Sciatic nerve (tissue), 2 donors: ENCODE results near the gene WNT4. TPM values are rescaled to one million over a fixed set of nuclear protein-coding genes. Genes with fewer than 3 reads are reported as not detected.

ENCODE experiments used
- ATAC-seq: fragments of 200-7000 bp; cut with Tn5 transposase; one replicate; pipeline ENCODE4 v1.9.1; 2020; ENCODE audit warnings: mild to moderate bottlenecking, moderate library complexity
- DNase-seq: peaks from one replicate; pipeline ENCODE4 v3.0.0-alpha.2; 2020; ENCODE audit warnings: low spot score
- intact Hi-C: fragments of 100-400 bp; cut with DNase I; formaldehyde crosslinking; loops from one replicate; pipeline ENCODE4 v1.14.2; 2022
- total RNA-seq: library from RNA; stranded (reverse); fragmentation: NEBNext Ultra II Directional; extraction: Animal tissue kit (Norgen Biotek cat#: 25700); gene quantifications from one replicate; pipeline ENCODE4 v1.2.1, GENCODE V29; 2021
- donor health status: DM: no; HTN: no; CAD: no.
- donor health status: DM: no; HTN: no; CAD: no.

WNT4 gene
- total RNA-seq, 1 donor from 2014 or later, result 0.22 TPM

- ATAC-seq (no peak), DNase-seq (no peak)
- intact Hi-C loops, result no loop called here
Measured at GRCh38 chr1:22133247-22133930, 9.5 kb downstream of the WNT4 start.

DNA sequence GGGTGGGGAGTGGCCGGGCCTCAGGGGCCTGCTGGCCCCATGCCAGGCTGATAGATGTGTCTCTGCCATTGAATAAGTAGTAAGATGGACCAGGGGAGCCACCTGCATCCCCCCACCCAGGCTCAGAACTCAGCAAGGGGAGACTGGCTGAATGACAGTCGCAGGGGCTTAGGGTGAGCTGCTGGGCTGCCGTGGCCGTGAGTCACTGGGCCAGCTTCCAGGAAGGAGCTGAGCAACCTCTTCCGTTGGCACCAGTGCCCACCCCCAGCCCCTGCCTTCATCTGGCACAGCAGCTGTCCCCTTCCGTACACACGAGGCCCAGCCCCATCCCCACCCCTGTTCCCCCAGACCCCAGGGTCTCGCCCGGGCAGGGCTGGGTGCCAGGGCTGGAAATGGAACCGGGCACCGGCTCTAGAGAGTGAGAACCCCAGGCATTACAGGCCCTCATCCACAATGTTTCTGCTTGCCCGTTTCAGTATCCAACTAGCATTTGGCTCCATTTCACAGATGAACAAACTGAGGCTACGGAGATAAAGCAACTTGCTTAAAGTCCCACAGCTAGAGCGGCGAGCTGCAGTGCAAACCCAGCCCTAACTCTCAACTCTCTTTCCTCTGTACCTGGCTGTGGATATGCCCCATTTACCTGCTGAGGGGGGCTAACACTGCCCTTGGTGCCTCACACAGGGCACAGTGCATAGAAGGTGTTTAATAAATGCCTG is 10.2 kb downstream of the WNT4 start:
- intact Hi-C loops, result no loop called here
- ATAC-seq (no peak), DNase-seq (no peak)

- DNase-seq, result no peak
- intact Hi-C loops, result no loop called here
- ATAC-seq, result no peak
Measured at GRCh38 chr1:22131875-22132486, 10.9 kb downstream of the WNT4 start.

DNA sequence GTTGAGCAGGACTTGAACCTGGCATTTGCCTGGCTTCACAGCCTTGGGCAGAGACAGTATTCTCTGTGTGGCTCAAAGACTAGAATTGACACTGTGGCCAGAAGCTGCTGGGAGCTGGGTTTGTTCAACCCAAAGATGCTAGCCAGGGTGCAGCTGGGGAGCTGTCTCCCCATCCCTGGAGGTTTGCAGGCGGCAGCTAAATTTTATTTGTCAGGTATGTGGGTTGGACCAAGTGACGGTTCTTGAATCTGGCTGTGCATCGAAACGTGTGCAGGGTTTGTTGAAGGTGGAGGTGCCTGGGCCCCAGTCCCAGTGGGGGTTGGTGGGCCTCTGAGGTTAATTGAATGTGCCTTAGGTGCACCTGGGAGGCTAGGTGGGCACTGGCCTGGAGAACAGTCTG is 11.8 kb downstream of the WNT4 start:
- no peak for ATAC-seq
- intact Hi-C loops, result no loop called here

GRCh38 chr1:22129501-22130117 is 13.3 kb downstream of the WNT4 start:
- DNase-seq, result no peak
- intact Hi-C loops, result no loop called here
- no peak for ATAC-seq

More for the DNA sequence above, 11.8 kb downstream of the WNT4 start:
- no peak for DNase-seq

- no peak for DNase-seq
- ATAC-seq, result no peak
- intact Hi-C loops, result no loop called here
Measured at GRCh38 chr1:22128392-22128791, 14.5 kb downstream of the WNT4 start.

- intact Hi-C loops, result no loop called here
- no peak for ATAC-seq
- no peak for DNase-seq
Measured at GRCh38 chr1:22127731-22128130, 15.2 kb downstream of the WNT4 start.

DNA sequence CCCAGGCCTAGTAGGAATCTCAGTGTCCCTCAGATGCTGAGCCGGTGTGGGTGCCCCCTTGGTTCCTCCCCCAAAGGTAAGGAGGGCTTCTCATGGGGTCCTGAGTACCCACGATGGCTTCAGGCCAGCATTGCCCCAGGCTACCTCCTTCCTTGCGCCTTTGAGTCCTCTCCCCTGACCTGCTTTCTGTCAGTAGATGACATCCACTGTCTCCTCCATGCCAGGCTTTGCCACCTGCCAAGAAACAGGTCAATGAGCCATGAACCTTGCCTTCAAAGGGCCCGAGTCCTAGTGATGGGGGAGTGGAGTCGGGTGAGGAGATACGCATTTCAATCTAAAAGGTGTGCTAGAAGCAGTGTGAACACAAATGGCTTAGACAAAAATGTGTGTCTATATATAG is 15.6 kb downstream of the WNT4 start:
- no peak for ATAC-seq
- intact Hi-C loops, result no loop called here
- DNase-seq, result no peak

DNA sequence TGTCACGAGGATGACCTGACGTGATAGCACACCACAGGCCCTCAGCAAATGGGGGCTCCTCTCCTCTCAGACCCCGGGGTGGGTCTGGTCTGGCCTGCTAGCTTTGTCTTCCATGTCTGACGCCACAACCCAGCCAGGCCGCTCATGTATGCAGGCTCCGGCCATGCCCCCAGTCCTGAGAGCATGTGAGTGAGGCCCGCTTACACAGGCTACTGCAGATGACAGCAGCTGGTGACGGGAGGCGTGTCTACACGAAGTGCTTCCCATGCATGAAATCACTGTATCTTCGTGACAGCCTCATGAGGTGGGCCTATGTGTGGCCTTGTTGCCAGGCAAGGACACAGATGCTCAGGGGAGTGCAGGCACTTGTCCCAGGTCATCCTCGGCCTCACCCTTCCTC is 16.4 kb downstream of the WNT4 start:
- no peak for DNase-seq
- intact Hi-C loops, result no loop called here
- no peak for ATAC-seq

DNA sequence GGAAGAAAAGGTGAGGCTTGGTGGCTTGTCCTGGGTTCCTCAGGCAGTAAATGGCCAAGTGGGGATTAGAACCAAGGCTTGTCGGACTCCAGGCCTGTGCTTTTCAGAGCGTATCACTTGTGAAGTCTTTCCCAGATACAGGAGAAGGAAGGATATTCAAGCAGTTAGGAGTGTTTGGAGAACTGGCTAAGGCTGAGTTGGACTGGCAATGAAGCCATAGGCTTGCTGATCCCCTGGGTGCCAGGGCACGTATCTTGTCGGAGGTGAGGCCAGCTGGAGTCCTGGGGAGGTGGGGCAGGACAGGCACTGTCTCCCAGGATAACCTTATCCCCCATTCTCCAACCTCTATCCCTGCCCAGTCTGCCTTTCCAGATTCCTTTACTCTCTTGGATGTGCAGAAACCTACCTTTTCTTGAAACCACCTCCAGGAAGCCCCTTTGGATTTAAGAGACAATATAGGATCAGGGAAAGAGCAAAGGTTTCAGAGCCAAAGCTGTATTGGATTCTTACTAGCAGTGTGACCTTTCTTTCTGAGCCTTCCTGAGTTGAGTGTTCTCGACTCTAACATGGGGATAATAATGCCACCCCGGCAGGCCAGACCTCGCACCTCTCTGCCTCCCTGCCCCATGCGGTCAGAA is 18.2 kb downstream of the WNT4 start:
- no peak for ATAC-seq
- DNase-seq, result no peak
- intact Hi-C loops, result loop anchor here (2.0 kb wide), 1 partner anchor 20 kb away; no protein-coding TSS in a partner anchor

DNA sequence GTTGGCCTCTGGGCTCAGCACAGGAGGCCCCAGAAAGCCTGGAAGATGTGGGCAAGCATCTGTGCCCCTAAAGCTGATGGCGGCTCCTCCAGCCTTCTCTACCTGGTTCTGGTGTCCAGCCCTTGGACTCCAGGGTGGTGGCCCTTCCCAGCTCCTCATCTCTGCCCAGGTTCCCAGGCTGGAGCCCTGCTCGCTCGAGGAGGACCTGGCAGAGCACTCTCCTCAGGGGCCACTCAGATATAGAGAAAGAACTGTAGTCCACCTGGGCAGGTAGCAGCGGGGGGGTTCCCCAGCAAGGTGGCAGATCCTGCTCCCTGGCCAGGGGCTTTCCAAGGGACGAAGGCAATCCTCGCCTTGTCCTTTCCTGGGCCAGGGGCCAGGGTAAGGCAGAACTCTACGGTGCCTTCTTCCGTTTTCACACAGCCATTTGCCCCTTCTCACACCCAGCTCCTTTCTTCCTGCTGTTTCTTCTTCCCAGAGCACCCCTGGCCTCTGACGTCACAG is 18.9 kb downstream of the WNT4 start:
- no peak for ATAC-seq
- intact Hi-C loops, result loop anchor here (2.0 kb wide), 1 partner anchor 19 kb away; no protein-coding TSS in a partner anchor
- no peak for DNase-seq

- ATAC-seq, result no peak
Measured at GRCh38 chr1:22123071-22123390, 19.9 kb downstream of the WNT4 start.

DNA sequence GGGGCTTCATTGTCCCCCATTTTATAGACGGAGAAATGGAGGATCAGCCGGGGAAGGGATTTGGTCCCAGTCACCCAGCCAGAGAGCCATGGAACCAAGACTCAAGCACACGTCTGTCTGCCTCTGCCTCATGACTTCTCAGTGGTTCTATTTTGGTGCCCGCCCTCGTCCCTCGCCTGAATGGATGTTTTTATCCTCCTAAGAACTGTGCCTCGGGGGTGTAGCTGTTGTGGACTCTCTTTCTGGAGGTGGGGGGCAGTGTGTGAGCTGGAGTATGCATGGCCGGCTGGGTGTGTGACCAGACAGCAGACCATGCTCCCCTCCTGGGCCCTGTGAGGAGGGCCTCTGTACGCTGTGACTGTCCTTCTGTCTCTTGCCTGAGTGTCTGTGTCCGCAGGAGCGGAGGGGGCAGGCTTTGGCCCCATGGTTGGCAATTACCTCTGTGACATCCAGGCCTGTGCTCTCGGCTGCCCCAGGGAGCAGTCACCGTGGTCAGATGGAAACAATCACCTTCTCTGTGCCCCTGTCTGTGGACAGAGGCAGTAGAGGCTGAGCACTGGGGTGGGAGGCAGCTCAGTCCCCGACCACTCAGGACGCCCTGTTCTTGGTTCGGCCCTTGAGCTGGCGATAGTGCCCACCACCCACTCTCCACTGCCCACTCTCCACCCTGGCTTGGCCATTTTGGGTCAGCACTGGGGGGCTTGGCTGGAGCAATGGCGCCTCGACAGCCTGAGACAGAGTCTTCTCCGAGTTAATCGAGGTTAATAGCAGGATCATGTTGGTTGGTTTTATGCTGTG is 20.4 kb downstream of the WNT4 start:
- intact Hi-C loops, result no loop called here
- ATAC-seq, result peak; percentile 53
- no peak for DNase-seq

More at GRCh38 chr1:22123071-22123390, 19.9 kb downstream of the WNT4 start:
- DNase-seq, result no peak
- intact Hi-C loops, result no loop called here

DNA sequence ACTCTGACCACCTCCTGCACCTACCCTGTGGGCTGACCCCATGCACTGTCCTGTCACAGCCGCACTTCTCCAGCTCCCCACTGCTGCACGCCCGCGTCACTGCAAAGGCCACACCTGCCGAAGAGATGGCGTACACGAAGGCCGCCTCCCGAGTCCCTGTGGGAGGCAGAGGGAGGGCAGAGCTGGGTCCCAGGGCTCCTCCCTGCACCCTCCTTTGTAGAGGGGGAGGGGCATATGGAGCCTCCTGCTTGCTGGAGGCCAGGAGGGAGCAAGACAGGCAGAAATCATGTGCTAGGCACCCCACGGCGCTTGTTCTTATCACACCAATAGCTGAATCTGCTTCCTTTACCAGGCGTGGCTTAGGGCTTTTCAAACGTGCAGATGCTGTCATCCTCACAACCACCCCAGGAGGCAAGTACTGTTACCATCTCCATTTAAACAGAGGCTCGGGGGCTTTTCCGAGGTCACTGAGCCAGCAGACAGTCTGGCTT is 21.4 kb downstream of the WNT4 start:
- ATAC-seq (no peak), DNase-seq (no peak)
- intact Hi-C loops, result no loop called here

DNA sequence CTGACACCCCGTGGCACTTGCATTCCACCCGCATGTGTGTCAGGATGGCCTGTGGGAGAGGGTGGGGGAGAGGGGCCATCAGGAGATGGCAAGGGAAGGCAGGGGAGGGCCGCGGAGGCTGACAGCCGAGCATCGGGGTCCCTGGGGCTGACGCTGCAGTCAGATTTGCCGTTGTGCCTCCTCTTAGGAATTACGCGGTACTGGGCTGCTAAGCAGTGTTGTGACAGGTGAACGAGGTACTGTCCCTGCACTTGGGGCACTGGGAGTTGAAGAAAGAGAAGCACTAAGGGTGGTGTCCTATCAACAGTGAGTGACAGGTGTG is 22.5 kb downstream of the WNT4 start:
- ATAC-seq, result no peak
- no peak for DNase-seq
- intact Hi-C loops, result no loop called here

DNA sequence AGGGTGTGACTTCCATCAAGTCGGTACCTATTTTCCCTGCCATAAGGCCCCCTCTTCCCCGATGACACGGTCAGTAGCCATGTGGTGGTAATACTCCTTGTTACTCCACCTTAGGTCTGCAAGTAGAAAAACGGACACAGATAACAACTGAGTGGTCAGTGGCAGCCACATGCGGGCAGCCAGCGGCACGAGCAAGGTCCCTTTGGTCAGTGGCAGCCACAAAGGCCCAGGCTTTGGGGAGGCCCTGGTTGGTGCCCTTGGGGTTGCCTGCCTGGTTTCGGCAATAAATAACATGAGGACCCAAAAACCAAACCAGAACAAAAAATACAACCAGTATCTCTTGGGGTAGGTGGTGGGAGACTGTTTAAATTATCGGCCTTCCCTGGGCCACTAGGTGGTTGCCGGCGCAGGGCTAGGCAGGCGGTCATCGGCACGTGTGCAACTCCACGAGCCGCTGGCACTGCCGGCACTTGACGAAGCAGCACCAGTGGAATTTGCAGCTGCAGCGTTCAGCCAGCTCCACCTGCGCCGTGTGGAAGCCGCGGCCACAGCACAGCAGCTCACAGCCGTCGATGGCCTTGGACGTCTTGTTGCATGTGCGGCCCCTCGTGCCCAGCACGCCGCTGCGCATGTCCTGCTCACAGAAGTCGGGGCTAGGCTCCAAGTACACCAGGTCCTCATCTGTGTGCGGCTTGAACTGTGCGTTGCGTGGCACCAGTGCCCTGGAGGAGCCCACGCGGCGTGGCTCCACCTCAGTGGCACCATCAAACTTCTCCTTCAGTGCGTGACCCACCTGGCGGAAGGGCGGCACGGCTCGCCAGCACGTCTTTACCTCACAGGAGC is 23.1 kb downstream of the WNT4 start:
- ATAC-seq (no peak), DNase-seq (no peak)
- intact Hi-C loops, result no loop called here

DNA sequence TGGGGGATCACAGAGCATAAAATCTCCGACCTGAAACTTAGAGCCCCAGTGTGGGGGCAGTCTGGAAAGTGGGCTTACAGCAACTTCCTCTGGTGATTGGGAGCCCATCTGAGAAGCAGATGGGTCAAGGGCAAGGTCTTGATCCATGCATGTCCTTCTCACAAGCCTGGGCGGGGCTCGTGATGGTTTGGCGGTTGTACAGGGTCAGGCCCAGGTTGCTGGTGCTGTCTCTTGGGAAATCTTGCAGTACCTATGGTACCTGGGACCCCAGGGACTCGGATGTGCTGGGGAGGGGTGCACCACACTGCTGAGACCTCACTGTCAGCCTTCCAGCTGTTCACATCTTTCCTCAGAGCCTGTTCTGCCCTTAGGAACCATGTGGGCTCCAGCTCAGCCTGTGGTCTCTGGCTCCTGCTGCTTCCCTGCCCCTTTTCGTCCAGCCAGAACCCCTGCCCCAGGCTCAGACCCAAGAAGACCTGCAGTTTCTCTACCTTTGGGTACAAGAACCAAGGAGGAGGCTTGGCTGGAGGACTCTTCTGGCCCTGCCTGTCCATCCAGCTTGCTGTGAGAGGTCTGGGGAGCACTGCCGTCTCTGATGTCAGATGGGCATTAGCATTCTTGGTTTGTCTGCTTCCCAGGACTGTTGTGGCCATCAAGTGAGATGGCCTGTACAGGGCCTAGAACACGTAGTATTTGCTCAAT is 24.5 kb downstream of the WNT4 start:
- intact Hi-C loops, result no loop called here
- ATAC-seq (no peak), DNase-seq (no peak)
